Natural killer cell (primary cell): ENCODE data around the gene FAM118A. TPM values are rescaled to one million over a fixed set of nuclear protein-coding genes. Genes with fewer than 3 reads are reported as not detected.

Source experiments
- ATAC-seq, 3 donors: fragments of 150-1000 bp in 2 of 3; fragments of 200-7000 bp in 1 of 3; cut with Tn5 transposase; 1 replicate in 1 of 3; 2 replicates in 2 of 3; pipeline ENCODE4 v1.10.0; 2021; ENCODE audit warnings: mild to moderate bottlenecking in 2 of 3, moderate library complexity in 2 of 3
- DNase-seq, 2 donors: peaks; one replicate each; pipeline versions ENCODE4 v3.0.0 to v3.0.0-alpha.2; 2013 to 2021; ENCODE audit warnings: mixed read lengths in 1 of 2
- H3K27ac ChIP-seq: one replicate; pipeline ENCODE4 v1.5.1; 2013; ENCODE audit warnings: mild to moderate bottlenecking, low read length
- H3K27me3 ChIP-seq: one replicate; pipeline ENCODE4 v1.6.1; 2013; ENCODE audit warnings: low read length; ENCODE audit not compliant: control insufficient read depth, insufficient read depth
- H3K36me3 ChIP-seq: one replicate; pipeline ENCODE4 v1.6.1; 2013; ENCODE audit warnings: low read length; ENCODE audit not compliant: control insufficient read depth, insufficient read depth
- H3K4me1 ChIP-seq: one replicate; pipeline ENCODE4 v1.6.1; 2013; ENCODE audit warnings: low read length; ENCODE audit not compliant: control insufficient read depth, insufficient read depth
- H3K4me3 ChIP-seq: one replicate; pipeline ENCODE4 v1.5.1; 2013; ENCODE audit warnings: low read length
- H3K9me3 ChIP-seq: one replicate; pipeline ENCODE4 v1.6.1; 2013; ENCODE audit warnings: low read length; ENCODE audit not compliant: control insufficient read depth, insufficient read depth
- H3K27ac Mint-ChIP-seq, 2 donors: one replicate each; pipeline ENCODE4 v1.8.0; 2022; ENCODE audit warnings: mild to moderate bottlenecking in 2 of 2, mixed read lengths in 2 of 2, moderate library complexity in 1 of 2
- H3K27me3 Mint-ChIP-seq, 2 donors: one replicate each; pipeline ENCODE4 v1.8.0; 2022; ENCODE audit warnings: low read depth in 2 of 2, mixed read lengths in 2 of 2
- H3K36me3 Mint-ChIP-seq: one replicate; pipeline ENCODE4 v1.8.0; 2022; ENCODE audit warnings: mixed read lengths
- H3K4me1 Mint-ChIP-seq, 2 donors: one replicate each; pipeline ENCODE4 v1.8.0; 2022; ENCODE audit warnings: mixed read lengths in 2 of 2
- H3K4me3 Mint-ChIP-seq: one replicate; pipeline ENCODE4 v1.8.0; 2022; ENCODE audit warnings: mild to moderate bottlenecking, moderate library complexity, mixed read lengths
- H3K9me3 Mint-ChIP-seq, 2 donors: one replicate each; pipeline ENCODE4 v1.8.0; 2022; ENCODE audit warnings: mixed read lengths in 2 of 2
- CTCF ChIP-seq: fragments of 200-600 bp; IDR thresholded peaks from one replicate; pipeline ENCODE4 v1.8.0; 2022; ENCODE audit warnings: antibody characterized with exemption
- WGBS: methylation state at CpG from one replicate; pipeline ENCODE4 v1.1.7; 2013; ENCODE audit warnings: missing lambda C conversion rate; ENCODE audit not compliant: insufficient coverage; 5-methylcytosine and 5-hydroxymethylcytosine counted together
- intact Hi-C: fragments of 100-400 bp; cut with micrococcal nuclease; formaldehyde crosslinking; loops from one replicate; pipeline ENCODE4 v1.14.2; 2022
- total RNA-seq, 4 donors: library from RNA; stranded (reverse); fragments of 120-200 nt in 1 of 4; gene quantifications; one replicate each; pipeline versions ENCODE4 v1.2.3 to v1.2.4, GENCODE V29; 2013 to 2022

Gene FAM118A
- total RNA-seq, 3 donors from 2014 or later (not counting 1 experiment from before 2014, with no cell fraction given) = 42.0 to 67.2 (median 62.6) TPM

- WGBS = 1% methylated on average over 36 of the region's 47 CpGs
- intact Hi-C loops = loop anchor here (2.0 kb wide), 1 partner anchor 40 kb away; the partner anchor contains the start of gene FAM118A
- peaks cover 20 to 37% of the 10 kb centered on the region in 2 donors for H3K27me3 Mint-ChIP-seq
- no peaks in the 10 kb centered on the region for H3K9me3 Mint-ChIP-seq
- H3K4me1 ChIP-seq = peaks cover 25% of the 10 kb centered on the region
- TF ChIP-seq CTCF = no peak
- peak in 1 of 3 donors; percentile 7 for ATAC-seq
- H3K9me3 ChIP-seq = no peaks in the 10 kb centered on the region
- no peaks in the 10 kb centered on the region for H3K36me3 ChIP-seq
- peaks cover 10% of the 10 kb centered on the region in 2 donors for H3K4me1 Mint-ChIP-seq
- no peaks in the 10 kb centered on the region for H3K36me3 Mint-ChIP-seq
- H3K4me3 Mint-ChIP-seq = peak overlapping the region; percentile 77
- no peak overlapping the region for H3K27ac ChIP-seq
- H3K27ac Mint-ChIP-seq = no peak overlapping the region
- H3K27me3 ChIP-seq = peaks cover 15% of the 10 kb centered on the region
- peak overlapping the region; percentile 53 for H3K4me3 ChIP-seq
- peak in 1 of 2 donors; percentile 48 for DNase-seq
These were observed 41.4 kb upstream of the FAM118A start for GRCh38 chr22:45268167-45268957.

DNA sequence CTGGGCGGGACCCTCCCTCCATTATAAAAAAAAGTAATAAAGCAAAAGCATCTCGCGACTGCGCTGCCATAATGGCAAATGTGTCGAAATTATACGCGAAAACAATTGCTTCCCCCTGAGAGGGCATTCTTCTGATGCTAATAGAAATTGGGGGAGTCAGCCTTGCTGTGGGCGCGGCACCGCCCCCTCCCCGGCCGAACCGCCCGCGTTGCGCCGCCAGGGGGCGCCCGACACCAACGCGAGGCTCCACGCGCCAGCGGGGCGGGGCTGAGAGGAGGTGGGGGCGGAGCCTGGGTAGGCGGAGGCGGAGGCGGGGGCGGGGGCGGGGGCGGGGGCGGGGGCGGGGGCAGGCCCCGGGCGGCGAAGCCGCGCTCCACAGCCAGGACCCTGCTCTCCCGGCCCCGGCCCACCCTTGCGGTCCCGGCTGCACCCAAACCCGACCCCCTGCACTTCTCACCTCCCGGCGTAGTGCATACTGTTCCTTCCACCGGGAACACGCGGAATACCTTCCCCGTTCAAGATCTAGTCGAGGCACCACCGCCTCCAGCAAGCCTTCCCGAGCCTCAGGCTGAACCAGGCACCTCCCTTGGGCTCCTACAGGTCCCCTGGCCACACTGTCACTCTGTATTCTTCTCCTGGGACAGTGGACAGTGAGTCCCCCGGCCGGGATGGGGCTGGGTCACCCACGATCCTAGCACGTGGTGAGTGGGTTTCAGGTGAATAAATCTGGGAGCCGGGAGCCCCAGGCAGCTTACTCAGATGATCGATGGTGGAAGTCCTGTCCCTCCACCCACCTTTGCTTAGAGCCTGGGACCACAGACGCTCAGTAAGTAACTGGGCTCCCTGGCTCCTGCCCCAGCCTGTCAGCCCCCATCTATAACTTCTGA is 40.5 kb upstream of the FAM118A start:
- Mint-ChIP-seq H3K36me3 (no peaks in the 10 kb centered on the region), H3K9me3 (no peaks in the 10 kb centered on the region), H3K4me1 (peaks cover 5 to 10% of the 10 kb centered on the region in 2 donors), H3K27ac (peak overlapping the region in 1 of 2 donors; percentile 70), H3K4me3 (peak overlapping the region; percentile 79), H3K27me3 (peaks cover 18 to 34% of the 10 kb centered on the region in 2 donors)
- Histone ChIP-seq H3K4me1 (peaks cover 18% of the 10 kb centered on the region), H3K27ac (no peak overlapping the region), H3K27me3 (peaks cover 15% of the 10 kb centered on the region), H3K4me3 (peak overlapping the region; percentile 53), H3K9me3 (no peaks in the 10 kb centered on the region), H3K36me3 (no peaks in the 10 kb centered on the region)
- ATAC-seq (peak; percentile 99 to 100 (median 99)), DNase-seq (peak; percentile 94 to 96)
- 3% methylated on average over 55 of the region's 60 CpGs for WGBS
- intact Hi-C loops = loop anchor here (1.0 to 2.0 kb wide), 2 partner anchors 40 to 166 kb away; partner anchors contain the start of gene FAM118A
- TF ChIP-seq CTCF = peak; percentile 81

DNA sequence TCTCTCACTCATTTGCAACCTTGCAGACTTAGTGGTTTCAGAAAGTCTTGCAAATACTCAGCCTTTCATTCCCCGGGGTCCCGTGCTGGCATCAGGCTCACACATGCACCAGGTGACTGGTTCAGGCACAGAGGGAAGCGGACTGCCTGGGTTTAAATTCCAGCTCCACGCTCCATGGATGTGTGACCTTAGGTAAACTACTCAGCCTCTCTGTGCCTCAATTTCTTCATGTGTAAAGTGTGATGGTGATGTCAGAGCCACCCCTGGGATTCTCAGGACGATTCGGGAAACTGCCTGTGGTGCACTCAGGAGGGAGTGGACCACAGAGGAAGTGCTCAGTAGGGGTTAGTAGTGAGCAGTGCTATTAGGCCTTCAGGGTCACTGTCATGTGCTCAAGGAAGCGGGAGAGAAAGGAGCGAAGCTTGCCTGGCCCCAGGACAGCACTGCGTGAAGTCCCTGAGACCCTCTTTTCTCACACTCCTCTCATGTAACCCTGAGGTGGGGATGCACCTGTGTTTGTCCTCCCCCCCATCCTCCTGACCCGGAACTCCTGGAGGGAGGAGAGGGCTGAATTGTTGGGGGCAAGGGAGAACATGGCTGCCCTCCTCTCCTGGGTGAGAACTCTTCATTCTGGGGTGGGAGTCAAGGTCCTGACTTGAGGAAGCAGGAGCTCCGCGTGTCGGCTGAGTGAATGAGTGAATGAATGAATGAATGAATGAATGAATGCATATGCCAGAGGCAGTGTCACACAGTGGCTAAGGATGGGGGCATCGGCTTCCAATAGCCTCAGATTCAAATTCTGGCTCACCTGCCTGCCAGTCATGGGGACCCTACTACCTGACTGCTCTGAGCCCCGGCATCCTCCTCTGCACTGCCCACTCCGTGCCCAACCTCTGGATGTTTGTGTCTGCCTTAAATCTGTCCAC is 39.4 kb upstream of the FAM118A start:
- no peak for ATAC-seq

More for the DNA sequence above, 39.4 kb upstream of the FAM118A start:
- Mint-ChIP-seq H3K4me3 (peak overlapping the region; percentile 79), H3K9me3 (no peaks in the 10 kb centered on the region), H3K27me3 (peaks cover 20 to 35% of the 10 kb centered on the region in 2 donors), H3K4me1 (peaks cover 5 to 10% of the 10 kb centered on the region in 2 donors), H3K27ac (no peak overlapping the region), H3K36me3 (no peaks in the 10 kb centered on the region)
- intact Hi-C loops = loop anchor here (5.0 kb wide), 1 partner anchor 282 kb away; no protein-coding TSS in a partner anchor
- Histone ChIP-seq H3K36me3 (no peaks in the 10 kb centered on the region), H3K4me1 (peaks cover 18% of the 10 kb centered on the region), H3K27me3 (peaks cover 15% of the 10 kb centered on the region), H3K4me3 (no peak overlapping the region), H3K9me3 (no peaks in the 10 kb centered on the region), H3K27ac (no peak overlapping the region)
- DNase-seq = no peak
- 85% methylated on average over 14 of the region's 16 CpGs for WGBS
- no peak for TF ChIP-seq CTCF
